ENCODE data around the gene GSS.
A peak's percentile ranks its signal among the peaks of the same experiment; 100 is the strongest.
"Not testable (repeated sequence)": the region's sequence is repeated elsewhere in the genome, so short reads cannot be mapped to it uniquely, and the experiment has no call there.

GSS gene

GRCh38 chr20:34942301-34942700 is 13.3 kb downstream of the GSS start:
- no peak for DNase-seq

- DNase-seq, result no peak
Measured at GRCh38 chr20:34941226-34941625, 14.4 kb downstream of the GSS start.

GRCh38 chr20:34940081-34940481 is 15.5 kb downstream of the GSS start:
- DNase-seq, result no peak

- DNase-seq, result peak; percentile 8
Measured at GRCh38 chr20:34938466-34939163, 17.0 kb downstream of the GSS start.

- no peak for DNase-seq
Measured at GRCh38 chr20:34931771-34932170, 23.8 kb downstream of the GSS start.

- no peak for DNase-seq
Measured at GRCh38 chr20:34928411-34928810, 27.2 kb downstream of the GSS start.

GRCh38 chr20:34927736-34928135 is 27.9 kb downstream of the GSS start:
- no peak for DNase-seq

- no peak for DNase-seq
Measured at GRCh38 chr20:34926581-34926980, 29.0 kb downstream of the GSS start.

- no peak for DNase-seq
Measured at GRCh38 chr20:34925981-34926380, 29.6 kb downstream of the GSS start.

GRCh38 chr20:34925341-34925740 is 30.3 kb downstream of the GSS start:
- DNase-seq, result no peak

GRCh38 chr20:34923414-34923813 is 32.2 kb downstream of the GSS start:
- DNase-seq, result no peak

- DNase-seq, result no peak
Measured at GRCh38 chr20:34922654-34923381, 32.8 kb downstream of the GSS start.

GRCh38 chr20:34921436-34921835 is 34.2 kb downstream of the GSS start:
- no peak for DNase-seq

- no peak for DNase-seq
Measured at GRCh38 chr20:34920055-34920454, 35.6 kb downstream of the GSS start.

GRCh38 chr20:34916774-34917354 is 38.7 kb downstream of the GSS start:
- DNase-seq, result no peak

- DNase-seq, result no peak
Measured at GRCh38 chr20:34915749-34916455, 39.7 kb downstream of the GSS start.

- DNase-seq, result no peak
Measured at GRCh38 chr20:34915131-34915530, 40.5 kb downstream of the GSS start.

- DNase-seq, result no peak
Measured at GRCh38 chr20:34907616-34908469, 47.8 kb downstream of the GSS start.

GRCh38 chr20:34904202-34904621 is 51.4 kb downstream of the GSS start:
- DNase-seq, result no peak

- DNase-seq, result not testable (repeated sequence)
Measured at GRCh38 chr20:34898731-34899130, 56.9 kb downstream of the GSS start.

GRCh38 chr20:34898129-34898528 is 57.5 kb downstream of the GSS start:
- not testable (repeated sequence) for DNase-seq

GRCh38 chr20:34896086-34896621 is 59.5 kb downstream of the GSS start:
- DNase-seq, result no peak
